Stomach (tissue), 4 donors: Measurements from ENCODE around the gene ZFP1.

ENCODE experiments used
- EP300 ChIP-seq: sonication (generic); formaldehyde crosslinking; IDR thresholded peaks from one replicate; pipeline ENCODE4 v1.6.1; 2017; ENCODE audit warnings: antibody characterized with exemption
- POLR2A ChIP-seq, 4 donors: fragments of 450-650 bp; IDR thresholded peaks; one replicate each; pipeline ENCODE4 v1.6.1; 2016; ENCODE audit warnings: antibody characterized with exemption in 4 of 4, control low read depth in 2 of 4, mild to moderate bottlenecking in 1 of 4, moderate library complexity in 1 of 4
- TF ChIP-seq, protein P1 (sequence below), 7 experiments: fragments of 450-650 bp in 4 of 7; fragments of 200-600 bp in 3 of 7; sonication (generic) in 3 of 7; IDR thresholded peaks; one replicate each; pipeline ENCODE4 v1.5.1; 2016 to 2019; ENCODE audit warnings: antibody characterized with exemption in 7 of 7, control low read depth in 2 of 7, mild to moderate bottlenecking in 1 of 7

DNA sequence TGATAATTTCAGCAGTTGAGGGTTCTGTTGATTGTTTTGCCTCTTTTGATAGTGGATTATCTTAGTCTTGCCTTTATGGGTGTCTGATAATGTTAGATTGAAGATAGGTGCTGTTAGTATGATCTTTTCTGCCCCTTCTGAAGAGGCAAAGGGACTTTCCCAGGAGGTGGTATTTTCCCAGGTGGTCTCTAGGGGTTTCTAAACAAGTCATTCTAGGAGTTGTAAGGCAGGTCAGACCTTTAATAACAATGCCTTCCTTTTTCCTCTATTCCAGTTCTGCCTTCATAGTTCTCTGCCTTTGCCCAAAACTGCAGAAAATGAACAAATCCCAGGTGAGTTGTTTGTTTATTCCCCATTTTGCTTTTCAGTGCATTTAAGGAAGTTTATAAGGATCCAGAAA lies 4.3 kb downstream of the ZFP1 start:
- TF ChIP-seq, protein P1, sequence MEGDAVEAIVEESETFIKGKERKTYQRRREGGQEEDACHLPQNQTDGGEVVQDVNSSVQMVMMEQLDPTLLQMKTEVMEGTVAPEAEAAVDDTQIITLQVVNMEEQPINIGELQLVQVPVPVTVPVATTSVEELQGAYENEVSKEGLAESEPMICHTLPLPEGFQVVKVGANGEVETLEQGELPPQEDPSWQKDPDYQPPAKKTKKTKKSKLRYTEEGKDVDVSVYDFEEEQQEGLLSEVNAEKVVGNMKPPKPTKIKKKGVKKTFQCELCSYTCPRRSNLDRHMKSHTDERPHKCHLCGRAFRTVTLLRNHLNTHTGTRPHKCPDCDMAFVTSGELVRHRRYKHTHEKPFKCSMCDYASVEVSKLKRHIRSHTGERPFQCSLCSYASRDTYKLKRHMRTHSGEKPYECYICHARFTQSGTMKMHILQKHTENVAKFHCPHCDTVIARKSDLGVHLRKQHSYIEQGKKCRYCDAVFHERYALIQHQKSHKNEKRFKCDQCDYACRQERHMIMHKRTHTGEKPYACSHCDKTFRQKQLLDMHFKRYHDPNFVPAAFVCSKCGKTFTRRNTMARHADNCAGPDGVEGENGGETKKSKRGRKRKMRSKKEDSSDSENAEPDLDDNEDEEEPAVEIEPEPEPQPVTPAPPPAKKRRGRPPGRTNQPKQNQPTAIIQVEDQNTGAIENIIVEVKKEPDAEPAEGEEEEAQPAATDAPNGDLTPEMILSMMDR (IDR thresholded peaks at IDR 0.05): no peak
- TF ChIP-seq EP300 (no peak), POLR2A (IDR thresholded peaks at IDR 0.05) (no peak)
